CD1c-positive myeloid dendritic cell (primary cell): ENCODE data around the gene PXDN.
"Not testable (repeated sequence)": the region's sequence is repeated elsewhere in the genome, so short reads cannot be mapped to it uniquely, and the experiment has no call there.

Source experiments
- DNase-seq: peaks from one replicate; pipeline ENCODE4 v3.0.0-alpha.2; 2016; ENCODE audit errors: extremely low spot score

PXDN gene

DNA sequence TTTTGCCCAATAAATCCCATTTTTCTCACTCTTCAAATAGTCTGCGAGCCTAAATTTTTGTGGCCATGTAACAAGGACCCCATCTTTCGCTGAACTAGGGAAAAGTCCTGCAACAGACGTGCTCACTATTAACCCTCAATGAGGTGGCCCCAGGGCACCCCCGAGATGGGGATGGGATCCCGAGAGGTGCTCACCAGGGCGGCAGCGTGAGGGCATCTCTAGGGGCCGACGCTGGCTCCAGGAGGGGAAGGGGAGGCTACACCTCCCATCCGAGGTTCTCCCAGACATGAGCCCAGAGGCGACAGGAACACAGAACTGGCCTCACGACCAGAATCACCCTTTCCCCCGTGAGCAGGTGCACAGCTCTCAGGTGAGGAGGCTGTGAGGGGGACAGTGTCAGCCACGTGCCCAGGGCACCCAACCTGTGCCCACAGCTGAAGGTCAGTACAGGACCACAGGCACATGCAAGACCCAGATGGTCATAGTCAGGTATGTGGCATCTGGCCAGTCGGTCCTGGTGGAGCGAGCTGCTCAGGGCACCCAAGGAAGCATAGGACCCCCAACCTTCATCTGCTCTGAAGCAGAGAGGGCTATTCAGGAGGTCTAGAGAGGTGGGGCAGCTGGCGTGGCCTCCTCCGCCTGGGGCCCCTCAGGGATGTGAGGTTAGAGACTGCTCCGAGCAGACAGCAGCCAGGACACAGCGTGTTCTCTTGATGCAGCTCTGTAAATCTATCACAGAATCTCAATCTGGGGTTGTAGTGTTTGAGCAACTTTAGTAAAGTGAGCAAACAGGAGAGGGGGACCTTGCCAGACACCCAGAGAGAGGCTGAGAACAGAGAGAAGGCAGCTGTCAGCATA is 62.8 kb downstream of the PXDN start:
- no peak for DNase-seq

DNA sequence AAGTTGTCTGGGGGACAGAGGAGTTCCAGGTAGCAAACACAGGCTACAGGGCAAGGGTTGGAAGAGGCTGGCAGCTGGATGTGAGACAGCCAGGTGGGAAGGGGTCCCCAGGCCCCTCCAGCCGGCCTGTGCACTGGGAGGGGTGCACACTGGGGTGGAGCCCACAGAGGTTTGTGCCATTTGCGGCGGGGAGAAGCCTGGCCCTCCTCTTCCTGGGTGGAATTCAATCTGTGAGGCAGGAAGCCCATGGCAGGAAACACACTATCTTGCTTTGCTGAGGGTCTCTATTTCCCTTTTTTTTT is 63.3 kb downstream of the PXDN start:
- DNase-seq: no peak

DNA sequence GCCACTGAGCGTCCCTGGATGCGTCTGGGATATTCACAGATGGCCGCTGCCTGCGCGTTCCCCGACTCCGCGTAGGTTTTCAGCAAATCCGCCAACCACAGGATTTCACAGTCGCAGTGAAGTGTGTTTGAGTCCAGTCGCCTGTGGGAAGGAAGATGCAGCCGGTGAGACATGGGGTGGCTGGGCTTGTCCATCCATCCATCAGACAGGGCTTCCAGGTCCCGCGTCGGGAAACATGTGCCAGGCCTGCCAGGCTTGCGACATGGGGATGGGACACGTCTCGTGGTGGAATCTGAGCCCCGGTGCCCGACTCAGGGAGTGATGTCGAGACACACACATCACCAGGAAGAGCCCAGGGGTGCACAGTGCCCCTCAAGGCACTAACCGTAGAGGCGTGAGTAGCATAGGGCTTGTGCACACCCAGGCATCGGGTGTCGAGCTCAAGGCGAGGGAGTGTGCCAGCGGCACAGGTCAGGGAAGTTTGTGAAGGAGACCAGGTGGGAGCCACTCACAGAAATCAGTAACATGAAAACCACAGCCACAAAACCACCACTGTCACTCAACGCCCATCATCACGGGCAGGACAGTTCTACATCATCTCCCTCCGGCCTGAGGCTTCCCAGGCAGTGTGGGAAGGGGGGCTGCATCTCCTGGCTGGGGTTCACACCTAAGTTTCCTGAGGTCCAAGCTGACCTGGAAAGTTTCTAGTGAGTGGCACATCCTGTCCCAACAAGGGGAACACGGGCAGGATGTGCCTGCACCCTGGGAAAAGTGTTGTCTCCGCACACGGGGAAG is 63.9 kb downstream of the PXDN start:
- DNase-seq: no peak

DNA sequence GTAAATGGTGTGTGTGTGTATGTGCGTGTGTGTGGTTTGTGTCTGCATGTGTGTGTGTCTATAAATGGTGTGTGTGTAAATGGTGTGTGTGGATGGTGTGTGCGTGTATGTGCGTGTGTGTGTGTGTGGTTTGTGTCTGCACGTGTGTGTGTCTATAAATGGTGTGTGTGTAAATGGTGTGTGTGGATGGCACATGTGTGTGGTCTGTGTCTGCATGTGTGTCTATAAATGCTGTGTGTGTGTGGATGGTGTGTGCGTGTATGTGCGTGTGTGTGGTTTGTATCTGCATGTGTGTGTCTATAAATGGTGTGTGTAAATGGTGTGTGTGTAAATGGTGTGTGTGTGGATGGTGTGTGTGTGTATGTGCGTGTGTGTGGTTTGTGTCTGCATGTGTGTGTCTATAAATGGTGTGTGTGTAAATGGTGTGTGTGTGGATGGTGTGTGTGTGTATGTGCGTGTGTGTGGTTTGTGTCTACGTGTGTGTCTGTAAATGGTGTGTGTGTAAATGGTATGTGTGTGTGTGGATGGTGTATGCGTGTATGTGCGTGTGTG is 64.8 kb downstream of the PXDN start:
- DNase-seq: not testable (repeated sequence)

DNA sequence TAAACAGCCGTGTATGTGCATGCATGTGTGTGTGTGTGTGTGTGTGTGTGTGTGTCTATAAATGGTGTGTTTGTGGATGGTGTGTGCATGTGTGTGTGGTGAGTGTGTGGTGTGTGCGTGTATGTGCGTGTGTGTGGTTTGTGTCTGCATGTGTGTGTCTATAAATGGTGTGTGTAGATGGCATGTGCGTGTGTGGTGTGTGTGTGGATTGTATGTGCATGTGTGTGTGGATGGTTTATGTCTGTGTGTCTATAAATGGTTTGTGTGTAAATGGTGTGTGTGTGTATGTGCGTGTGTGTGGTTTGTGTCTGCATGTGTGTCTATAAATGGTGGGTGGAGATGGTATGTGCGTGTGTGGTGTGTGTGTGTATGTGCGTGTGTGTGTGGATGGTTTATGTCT is 65.2 kb downstream of the PXDN start:
- not testable (repeated sequence) for DNase-seq

DNA sequence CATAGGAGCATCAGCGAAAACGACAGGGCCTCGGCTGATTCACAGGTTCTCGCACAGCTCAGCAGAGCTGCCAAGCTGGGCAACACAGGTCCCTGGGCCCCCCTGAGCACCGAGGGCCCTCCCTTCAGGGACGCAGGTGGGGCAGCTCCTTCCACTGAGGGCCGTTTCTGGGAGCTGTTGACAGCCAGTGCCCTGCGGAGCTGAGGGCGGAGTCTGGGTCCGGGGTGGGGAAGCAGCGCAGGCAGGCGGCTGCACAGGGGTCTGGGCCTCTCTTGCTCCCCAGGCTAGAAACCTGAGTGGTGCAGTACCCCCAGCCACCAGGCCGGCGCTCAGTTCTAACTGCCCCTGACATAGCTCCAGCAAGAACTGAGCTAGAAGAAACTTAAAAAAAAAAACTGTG is 65.7 kb downstream of the PXDN start:
- no peak for DNase-seq

DNA sequence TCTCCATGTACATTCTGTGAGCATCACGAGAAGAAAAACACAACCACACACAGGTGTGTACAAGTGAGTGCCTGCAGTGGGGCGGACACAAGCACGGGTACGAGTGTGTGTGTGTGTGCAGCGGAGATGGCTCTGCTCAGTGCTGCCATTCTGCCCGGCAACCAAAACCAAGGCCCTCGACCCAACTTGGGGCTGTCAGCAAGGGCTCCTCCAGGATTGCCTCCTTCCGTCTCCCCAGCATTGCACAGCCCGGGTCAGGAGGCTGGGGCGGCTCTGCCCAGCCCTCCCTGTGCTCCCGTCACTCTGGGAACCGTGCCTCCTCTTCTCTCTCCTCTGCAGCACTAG is 66.5 kb downstream of the PXDN start:
- DNase-seq: no peak

DNA sequence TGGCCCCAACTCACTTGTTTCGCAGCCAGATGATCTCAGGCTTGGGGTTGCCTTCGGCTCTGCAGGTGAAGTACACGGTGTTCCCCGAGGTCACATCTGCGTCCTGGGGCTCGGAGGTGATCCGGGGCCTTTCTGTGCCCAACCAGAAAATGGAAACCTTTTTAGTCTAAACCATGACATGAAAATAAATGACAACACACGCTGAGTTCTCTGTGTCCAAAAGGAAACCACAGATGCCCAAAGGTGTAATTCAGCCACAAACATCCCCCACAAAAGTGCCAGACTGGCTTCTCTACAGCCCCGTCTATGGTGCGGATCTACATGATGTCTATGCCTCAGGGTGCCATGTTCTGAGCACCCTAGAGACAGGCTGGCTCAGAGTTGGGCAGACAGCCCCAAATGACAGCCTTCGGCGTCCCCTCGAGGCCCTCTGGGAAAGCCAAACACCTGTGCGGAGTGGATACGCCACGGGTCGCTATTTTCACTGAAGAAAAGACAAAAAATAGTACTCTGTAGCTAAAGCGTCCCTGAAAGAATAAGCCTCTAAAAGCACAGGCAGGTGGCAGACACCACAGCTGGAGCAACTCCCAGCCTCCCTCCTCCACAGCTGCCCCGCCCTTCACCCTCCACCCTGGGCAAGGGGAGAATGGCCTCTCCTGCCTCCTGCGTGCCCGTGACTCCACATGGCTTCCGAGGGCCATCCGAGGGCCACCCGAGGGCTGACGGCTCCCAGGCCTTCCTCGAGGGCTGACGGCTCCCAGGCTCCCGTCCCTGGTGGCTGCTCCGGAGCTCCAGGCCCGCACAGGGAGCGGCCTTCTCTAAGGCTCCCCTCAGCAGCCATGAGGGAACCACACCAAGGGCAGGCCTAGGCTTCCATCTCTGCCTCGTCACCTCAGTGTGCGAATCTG is 67.1 kb downstream of the PXDN start:
- no peak for DNase-seq

DNA sequence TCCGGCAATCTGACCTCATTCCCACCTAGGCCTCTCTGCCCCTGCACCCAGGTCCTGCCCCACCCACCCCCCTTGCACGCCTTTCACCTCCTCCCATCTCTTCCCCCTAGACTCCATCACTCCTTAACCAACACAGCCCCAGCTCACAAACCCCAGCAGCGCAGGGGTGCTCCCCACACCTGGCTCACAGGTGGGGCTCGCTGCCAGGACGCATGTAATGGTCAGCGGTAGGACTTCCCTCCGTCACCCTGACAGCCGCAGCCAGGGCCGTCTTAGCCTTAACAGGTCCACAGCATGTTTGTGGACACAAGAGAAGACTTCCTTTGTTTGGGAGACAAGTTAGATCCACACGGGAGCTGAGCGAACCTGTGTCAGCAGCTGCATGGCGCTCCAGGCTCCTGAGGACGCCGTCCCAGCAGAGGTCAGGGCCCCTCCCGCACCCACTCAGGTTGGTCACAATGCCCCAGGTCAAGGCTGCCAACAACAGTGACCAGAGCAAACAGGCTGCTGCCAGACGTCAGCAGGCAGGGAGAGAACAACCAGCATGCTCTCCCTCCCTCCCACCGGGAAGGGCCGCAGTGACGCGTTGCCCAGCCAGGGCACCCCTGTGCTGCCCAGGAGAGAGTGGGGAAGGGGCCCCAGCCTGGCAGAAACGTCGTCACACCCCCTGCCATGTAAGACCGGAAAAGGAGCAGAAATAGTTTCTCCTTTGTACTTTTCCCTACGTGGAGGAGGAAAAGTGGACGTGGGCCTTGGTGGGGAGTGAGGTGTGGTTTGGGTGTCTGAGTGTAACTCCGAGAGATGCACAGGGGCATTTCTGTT is 68.0 kb downstream of the PXDN start:
- no peak for DNase-seq

DNA sequence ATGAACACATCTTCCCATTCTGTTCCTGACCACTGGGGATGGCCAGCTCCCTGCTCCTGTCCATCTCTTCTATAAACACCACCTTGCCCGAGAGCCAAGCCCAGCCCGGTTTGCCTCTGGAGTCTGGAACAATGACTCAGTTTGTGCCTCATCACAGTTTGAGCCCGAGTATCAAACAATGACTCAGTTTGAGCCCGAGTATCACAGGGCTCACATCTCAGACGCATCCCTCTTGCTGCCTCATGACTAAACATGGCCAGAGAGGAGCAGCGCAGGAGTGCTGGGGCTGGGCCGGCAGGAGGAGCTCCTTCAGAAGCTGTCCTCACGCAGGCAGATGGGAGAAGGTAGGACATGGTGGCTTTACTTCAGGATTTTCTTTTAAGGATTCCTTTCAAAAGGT is 68.7 kb downstream of the PXDN start:
- DNase-seq: no peak

DNA sequence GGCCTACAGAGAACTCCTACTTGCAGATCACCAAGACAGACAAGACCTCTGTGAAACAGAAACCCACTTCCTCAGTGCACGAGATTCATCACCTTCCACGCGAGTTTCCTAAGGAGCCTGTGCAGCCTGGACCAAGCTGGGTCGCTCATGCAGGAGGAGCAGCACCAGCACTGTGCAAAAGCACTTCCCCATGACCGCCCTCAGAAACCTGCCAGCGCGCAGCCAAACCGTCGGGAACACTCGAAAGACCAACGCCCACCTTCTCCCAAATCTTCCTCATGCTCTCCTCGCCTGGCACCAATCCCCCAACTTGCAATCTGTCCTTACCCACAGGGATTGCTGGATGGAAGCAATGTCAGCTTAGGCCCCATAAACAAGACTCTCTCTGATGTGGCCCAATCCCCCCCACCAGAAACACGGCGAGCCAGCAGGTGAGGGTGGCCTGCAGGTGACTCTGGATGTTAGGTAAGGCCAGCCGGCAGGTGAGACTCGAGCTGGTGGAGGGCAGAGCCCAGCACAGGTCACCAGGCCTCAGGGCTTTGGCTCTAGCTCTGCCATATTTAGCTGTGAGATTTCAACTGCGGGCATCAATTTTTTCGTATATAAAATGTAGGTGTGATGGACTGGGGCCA is 69.4 kb downstream of the PXDN start:
- no peak for DNase-seq

DNA sequence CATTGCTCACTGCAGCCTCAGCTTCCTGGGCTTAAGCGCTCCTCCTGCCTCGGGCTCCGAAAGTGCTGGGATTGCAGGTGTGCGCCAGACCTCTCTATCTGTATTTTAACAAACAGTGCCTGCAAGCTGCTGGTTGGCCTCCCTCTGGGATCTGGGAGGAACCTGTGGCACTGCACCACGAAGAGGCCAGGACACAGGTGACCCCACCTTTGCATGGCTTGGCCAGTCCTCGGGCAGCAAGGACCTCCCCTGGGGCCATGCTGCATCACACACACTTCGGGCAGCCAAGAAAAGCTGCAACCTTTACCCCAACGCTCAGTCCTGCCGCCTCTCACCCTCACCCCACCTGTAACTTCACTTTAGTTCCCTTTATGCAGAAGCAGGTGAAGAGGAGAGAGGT is 70.0 kb downstream of the PXDN start:
- no peak for DNase-seq

DNA sequence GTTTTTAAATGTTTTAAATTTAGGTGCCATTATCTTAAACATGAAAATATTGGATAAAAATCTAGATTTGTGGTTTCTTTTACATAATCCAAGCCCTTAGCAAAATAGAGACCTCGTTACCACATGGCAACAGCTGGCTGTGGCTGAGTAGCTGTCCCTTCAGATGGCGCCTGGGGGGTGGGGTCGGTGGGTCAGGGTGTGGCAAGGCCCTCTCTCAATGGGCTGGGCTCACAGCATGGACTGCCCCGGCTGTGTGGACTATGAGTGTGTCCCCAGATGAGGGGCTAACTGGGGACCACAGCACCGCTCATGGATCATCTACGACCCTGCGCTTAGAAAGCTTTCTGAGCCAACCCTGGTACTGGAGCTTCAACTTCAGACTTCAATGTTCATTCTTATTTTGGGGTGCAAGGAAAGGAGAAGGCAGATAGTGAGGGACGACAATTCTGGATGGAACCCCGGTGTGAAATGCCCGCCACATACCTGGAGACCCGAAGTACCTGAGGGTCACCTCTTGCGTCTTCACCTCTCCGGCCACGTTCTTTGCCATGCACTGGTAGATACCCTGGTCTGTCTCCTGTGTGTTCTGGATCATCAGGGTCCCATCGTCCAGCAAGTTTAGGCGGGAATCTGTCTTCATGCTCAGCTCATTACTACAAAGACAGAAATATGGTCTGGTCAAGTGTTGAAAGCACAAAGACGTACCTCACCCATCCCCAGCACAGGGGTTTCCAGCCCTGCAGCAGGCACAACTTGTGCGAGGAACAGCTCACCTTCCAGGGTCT is 71.0 kb downstream of the PXDN start:
- no peak for DNase-seq

DNA sequence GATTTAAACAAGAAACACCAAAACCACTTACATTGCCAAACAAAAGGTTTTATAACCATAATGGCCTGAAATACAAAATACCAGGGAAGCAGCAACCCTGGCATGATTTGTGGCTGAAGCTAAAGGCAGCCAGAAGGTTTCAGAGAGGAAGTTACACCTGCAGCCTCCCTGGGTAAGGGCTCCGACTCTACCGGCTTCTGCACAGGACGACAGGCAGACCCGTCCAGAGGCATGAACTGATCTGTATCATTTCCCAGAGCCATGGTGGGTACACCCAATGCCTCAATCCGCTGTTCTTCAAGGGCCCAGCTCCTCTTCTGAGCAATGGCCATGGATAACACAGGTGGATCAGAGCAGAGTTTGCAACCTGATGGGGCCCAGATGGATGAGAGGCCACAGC is 71.6 kb downstream of the PXDN start:
- DNase-seq: no peak

DNA sequence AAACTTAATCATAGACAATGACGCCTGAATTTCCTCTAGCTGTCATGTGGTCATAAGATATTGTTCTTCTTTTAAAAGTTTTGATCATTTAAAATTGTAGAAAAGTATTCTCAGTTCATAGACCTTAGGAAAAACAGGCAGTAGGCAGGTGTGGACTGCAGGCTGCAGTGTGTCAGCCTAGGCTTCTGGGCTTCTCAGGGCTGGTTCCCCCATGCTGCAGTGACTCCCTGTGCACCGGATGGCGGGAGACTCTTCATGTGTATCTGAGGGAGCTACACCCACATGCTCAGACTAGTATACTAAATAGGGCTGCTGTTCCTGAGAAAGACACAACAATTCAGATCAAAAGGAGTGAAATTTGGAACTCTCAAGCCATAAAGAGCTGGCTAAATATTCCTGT is 72.4 kb downstream of the PXDN start:
- DNase-seq: no peak

DNA sequence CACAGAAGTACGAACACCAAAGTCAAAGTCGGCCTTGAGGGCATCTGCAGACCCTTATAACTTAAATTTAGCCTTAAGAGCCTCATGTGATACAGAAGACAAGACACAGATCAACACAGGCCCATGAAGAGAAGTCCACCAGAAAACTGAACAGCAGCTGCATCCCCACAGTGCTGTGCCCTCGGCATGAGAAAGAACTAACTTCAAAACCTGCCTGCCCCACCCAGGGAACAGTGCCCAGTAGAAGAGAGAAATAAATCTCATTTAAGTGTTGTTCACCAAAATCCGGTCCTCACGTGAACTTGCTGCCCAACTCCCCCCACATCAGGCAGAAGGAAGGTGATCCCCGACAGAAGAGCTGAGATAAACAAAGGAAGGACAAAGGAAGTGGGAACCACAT is 73.7 kb downstream of the PXDN start:
- no peak for DNase-seq

DNA sequence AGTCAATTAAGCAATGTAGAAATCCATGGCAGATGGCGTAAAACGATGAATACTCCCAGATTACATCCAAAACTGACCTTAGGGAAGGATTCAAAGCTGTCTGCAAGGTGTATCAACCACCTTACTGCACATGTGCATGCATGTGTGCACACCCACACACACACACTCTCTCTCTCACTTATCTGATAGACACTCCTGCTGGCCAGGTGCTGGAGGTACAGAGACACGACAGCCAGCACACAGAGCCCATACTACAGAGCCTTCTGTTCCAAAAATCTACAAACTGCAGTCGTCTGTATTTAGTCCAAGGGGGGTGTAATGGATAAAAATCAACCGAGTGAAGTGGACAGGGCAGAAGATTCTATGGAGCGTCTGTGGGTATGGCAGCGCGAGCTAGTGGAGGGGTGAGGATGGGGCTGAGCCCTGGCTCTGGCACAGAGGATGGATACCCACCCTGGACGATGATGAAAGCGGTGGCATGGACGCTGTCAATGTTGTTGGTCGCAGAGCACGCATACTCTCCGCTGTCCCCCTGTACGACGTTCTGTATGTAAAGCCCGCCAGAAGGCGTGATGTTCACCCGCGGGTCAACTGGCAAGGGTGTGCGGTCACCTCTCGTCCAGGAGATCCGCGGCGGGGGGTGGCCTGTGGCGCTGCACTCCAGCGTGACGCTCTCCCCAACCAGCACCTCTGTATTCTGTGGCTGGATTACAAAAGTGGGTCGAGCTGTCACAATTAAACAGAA is 78.4 kb downstream of the PXDN start:
- DNase-seq: no peak

DNA sequence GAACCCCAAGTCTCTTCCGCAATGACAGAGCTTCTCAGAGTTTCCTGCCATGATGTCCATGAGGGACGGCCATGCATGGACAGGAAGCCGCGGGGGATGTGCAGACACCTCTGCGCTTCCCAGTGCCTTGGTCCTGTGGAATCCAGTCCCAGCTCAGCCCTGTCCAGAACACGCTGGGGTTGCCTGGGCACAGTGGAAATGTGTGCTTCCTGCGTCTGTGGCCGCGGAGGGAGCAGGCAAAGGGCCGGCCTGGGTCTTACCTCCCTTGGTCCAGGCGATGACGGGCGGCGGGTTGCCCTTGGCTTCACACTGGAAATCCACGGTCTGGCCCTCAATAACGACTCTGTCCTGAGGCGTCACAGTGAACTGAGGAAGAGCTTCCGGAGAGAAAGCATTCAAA is 79.6 kb downstream of the PXDN start:
- no peak for DNase-seq

DNA sequence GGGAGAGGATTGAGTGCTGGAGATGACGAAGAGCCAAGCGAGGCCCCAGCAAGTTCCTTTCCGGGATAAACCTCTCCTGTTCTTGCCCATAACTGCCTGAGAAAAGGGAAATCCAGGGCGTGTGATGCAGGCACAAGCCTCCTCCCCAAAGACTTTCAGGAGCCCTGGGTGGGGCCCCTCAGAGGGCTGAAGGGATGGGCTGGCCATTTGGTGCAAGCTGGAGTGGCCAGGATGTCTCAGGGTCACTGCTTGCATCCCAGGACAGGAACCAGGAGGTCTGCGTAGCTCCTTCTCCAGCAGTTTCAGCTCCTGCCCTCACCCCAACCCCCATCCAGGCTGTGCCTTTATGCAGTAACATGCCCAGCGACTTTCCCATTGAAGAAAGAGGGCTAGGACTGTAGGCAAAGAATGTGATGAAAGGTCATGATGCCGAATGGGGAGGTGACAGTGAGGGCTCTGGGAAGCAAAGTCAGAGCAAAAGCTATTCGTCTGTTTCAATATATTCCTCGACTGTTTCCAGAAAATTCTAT is 80.2 kb downstream of the PXDN start:
- DNase-seq: no peak
